Mesenchymal stem cell (in vitro differentiated cells and primary cell): ENCODE results near the gene RAB3B.

Experiments
- DNase-seq: peaks from one replicate; pipeline ENCODE4 v3.0.0-alpha.2; 2013
- H2AFZ ChIP-seq: one replicate; pipeline ENCODE4 v1.6.1; 2013; ENCODE audit warnings: low read depth, mild to moderate bottlenecking, control low read depth, inconsistent platforms, low read length, moderate library complexity
- H2AK5ac ChIP-seq: 2 replicates; pipeline ENCODE4 v1.6.1; 2013; ENCODE audit warnings: low read length, moderate library complexity, mild to moderate bottlenecking, inconsistent platforms; ENCODE audit not compliant: severe bottlenecking
- H2BK120ac ChIP-seq: one replicate; pipeline ENCODE4 v1.6.1; 2013; ENCODE audit warnings: low read depth, mild to moderate bottlenecking, inconsistent platforms, low read length, moderate library complexity
- H2BK12ac ChIP-seq, 2 experiments: one replicate each; pipeline ENCODE4 v1.6.1; 2013; ENCODE audit warnings: inconsistent platforms in 2 of 2, low read length in 2 of 2, mild to moderate bottlenecking in 2 of 2, moderate library complexity in 2 of 2, control low read depth in 1 of 2
- H2BK15ac ChIP-seq: one replicate; pipeline ENCODE4 v1.6.1; 2013; ENCODE audit warnings: mild to moderate bottlenecking, low read depth, inconsistent platforms; ENCODE audit not compliant: poor library complexity, severe bottlenecking
- H2BK5ac ChIP-seq: 2 replicates; pipeline ENCODE4 v1.6.1; 2013; ENCODE audit warnings: low read depth, mild to moderate bottlenecking, low read length, control low read depth, inconsistent platforms; ENCODE audit not compliant: poor library complexity, severe bottlenecking
- H3K14ac ChIP-seq, 2 experiments: one replicate each; pipeline ENCODE4 v1.6.1; 2013; ENCODE audit warnings: inconsistent platforms in 2 of 2, low read length in 2 of 2, control low read depth in 1 of 2, mild to moderate bottlenecking in 1 of 2, moderate library complexity in 1 of 2
- H3K18ac ChIP-seq, 2 experiments: one replicate each; pipeline ENCODE4 v1.6.1; 2013; ENCODE audit warnings: inconsistent platforms in 2 of 2, low read length in 2 of 2, control low read depth in 1 of 2, low read depth in 1 of 2, mild to moderate bottlenecking in 1 of 2
- H3K23ac ChIP-seq, 2 experiments: one replicate each; pipeline ENCODE4 v1.6.1; 2013; ENCODE audit warnings: inconsistent platforms in 2 of 2, low read length in 2 of 2, mild to moderate bottlenecking in 2 of 2, moderate library complexity in 2 of 2, control low read depth in 1 of 2
- H3K27ac ChIP-seq: 2 replicates; pipeline ENCODE4 v1.5.1; 2013; ENCODE audit warnings: mild to moderate bottlenecking, moderate library complexity, low read length, control low read depth, inconsistent platforms; ENCODE audit not compliant: poor library complexity, severe bottlenecking
- H3K27me3 ChIP-seq, 2 experiments: 2 replicates each; pipeline versions ENCODE4 v1.6.1 to v1.7.0; 2013; ENCODE audit warnings: low read length in 2 of 2, mild to moderate bottlenecking in 2 of 2, moderate library complexity in 2 of 2, control low read depth in 1 of 2, inconsistent platforms in 1 of 2; ENCODE audit not compliant: control insufficient read depth in 1 of 2, insufficient read depth in 1 of 2
- H3K36me3 ChIP-seq, 2 experiments: 2 replicates each; pipeline versions ENCODE4 v1.6.1 to v1.7.0; 2013; ENCODE audit warnings: low read length in 2 of 2, control low read depth in 1 of 2, inconsistent platforms in 1 of 2, low read depth in 1 of 2, mild to moderate bottlenecking in 1 of 2; ENCODE audit not compliant: insufficient read depth in 2 of 2, control insufficient read depth in 1 of 2
- H3K4ac ChIP-seq, 2 experiments: one replicate each; pipeline ENCODE4 v1.6.1; 2013; ENCODE audit warnings: inconsistent platforms in 2 of 2, low read length in 2 of 2, mild to moderate bottlenecking in 2 of 2, moderate library complexity in 2 of 2, control low read depth in 1 of 2, low read depth in 1 of 2
- H3K4me1 ChIP-seq: 2 replicates; pipeline ENCODE4 v1.6.1; 2013; ENCODE audit warnings: low read depth, low read length, control low read depth; ENCODE audit not compliant: control insufficient read depth, insufficient read depth
- H3K4me2 ChIP-seq: 2 replicates; pipeline ENCODE4 v1.6.1; 2013; ENCODE audit warnings: low read length, mild to moderate bottlenecking, inconsistent platforms; ENCODE audit not compliant: poor library complexity, severe bottlenecking
- H3K4me3 ChIP-seq, 2 experiments: 2 replicates each; pipeline versions ENCODE4 v1.5.1 to v1.7.0; 2013; ENCODE audit warnings: low read length in 2 of 2, mild to moderate bottlenecking in 2 of 2, control low read depth in 1 of 2, low read depth in 1 of 2; ENCODE audit not compliant: insufficient read depth in 1 of 2
- H3K79me1 ChIP-seq: replicated peaks from 2 replicates; pipeline ENCODE4 v1.6.1; 2013; ENCODE audit warnings: mild to moderate bottlenecking, control low read depth, low read length, inconsistent platforms; ENCODE audit not compliant: poor library complexity, severe bottlenecking
- H3K9ac ChIP-seq: 2 replicates; pipeline ENCODE4 v1.7.0; 2013; ENCODE audit warnings: mild to moderate bottlenecking, low read length, moderate library complexity
- H3K9me3 ChIP-seq: 2 replicates; pipeline ENCODE4 v1.7.0; 2013; ENCODE audit warnings: mild to moderate bottlenecking, low read length; ENCODE audit not compliant: control insufficient read depth
- H4K8ac ChIP-seq: one replicate; pipeline ENCODE4 v1.6.1; 2013; ENCODE audit warnings: inconsistent platforms, mild to moderate bottlenecking, low read length, moderate library complexity
- H4K91ac ChIP-seq: one replicate; pipeline ENCODE4 v1.6.1; 2013; ENCODE audit warnings: mild to moderate bottlenecking, low read length, inconsistent platforms
- WGBS: methylation state at CpG from one replicate; pipeline ENCODE4 v1.1.7; 2013; ENCODE audit warnings: mixed read lengths; 5-methylcytosine and 5-hydroxymethylcytosine counted together

RAB3B gene

DNA sequence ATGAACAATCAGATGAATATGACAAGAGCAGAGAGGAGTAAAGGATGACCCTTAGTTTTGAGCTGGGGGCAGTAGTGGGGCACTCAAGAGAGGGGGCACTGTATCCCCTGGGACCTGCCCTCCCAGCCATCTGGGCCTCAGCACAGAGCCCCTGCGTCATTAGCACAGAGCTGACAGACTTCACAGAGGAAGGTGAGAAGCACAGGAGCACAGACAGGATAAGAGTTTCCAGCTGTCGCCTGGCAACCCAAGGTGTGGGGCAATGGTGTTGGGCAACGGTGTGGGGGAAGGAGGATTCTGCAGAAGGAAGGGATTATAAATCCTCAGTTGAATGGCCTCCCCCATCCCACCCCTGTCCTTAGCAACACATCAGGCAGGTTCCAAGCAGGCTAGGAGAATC lies 30.2 kb downstream of the RAB3B start:
- Histone ChIP-seq H3K4me1 (peaks cover 8% of the 10 kb centered on the region), H3K79me1 (peaks cover 30% of the 10 kb centered on the region), H3K4me2 (no peak overlapping the region), H2BK12ac (no peak overlapping the region), H3K36me3 (peaks cover 0 to 21% of the 10 kb centered on the region in 2 experiments), H2AFZ (no peak overlapping the region), H3K4me3 (no peak overlapping the region), H3K9ac (no peak overlapping the region), H2BK120ac (no peak overlapping the region), H3K4ac (no peak overlapping the region), H3K27ac (no peak overlapping the region), H3K27me3 (no peaks in the 10 kb centered on the region), H2BK15ac (no peak overlapping the region), H4K91ac (no peak overlapping the region), H3K9me3 (no peaks in the 10 kb centered on the region), H3K18ac (no peak overlapping the region), H3K14ac (no peak overlapping the region), H4K8ac (no peak overlapping the region), H3K23ac (no peak overlapping the region), H2BK5ac (no peak overlapping the region), H2AK5ac (no peak overlapping the region)
- DNase-seq = no peak
- WGBS = 25% methylated on average over 2 of the region's 3 CpGs

DNA sequence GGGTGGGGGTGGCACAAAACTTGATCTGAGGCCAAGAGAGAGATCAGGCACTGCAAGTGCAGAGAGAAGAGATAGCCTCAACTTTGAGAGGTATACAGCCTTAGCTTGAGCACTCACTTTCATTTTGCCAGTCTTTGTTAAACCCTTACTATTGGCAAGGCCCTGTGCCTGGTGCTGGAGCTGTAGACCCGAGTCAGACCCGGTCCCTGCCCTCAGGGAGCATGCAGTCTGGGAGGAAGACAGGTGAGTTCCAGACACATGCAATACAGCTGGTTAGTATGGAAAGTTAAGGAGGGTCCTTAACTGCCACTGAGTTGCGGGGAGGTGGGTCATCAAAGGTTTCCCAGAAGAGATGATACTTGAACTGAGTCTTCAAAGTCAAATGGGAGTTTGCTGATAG lies 31.7 kb downstream of the RAB3B start:
- Histone ChIP-seq H3K9me3 (no peaks in the 10 kb centered on the region), H2AK5ac (no peak overlapping the region), H3K4ac (no peak overlapping the region), H3K4me2 (no peak overlapping the region), H2BK120ac (no peak overlapping the region), H4K91ac (no peak overlapping the region), H3K4me3 (no peak overlapping the region), H3K9ac (no peak overlapping the region), H3K27me3 (no peaks in the 10 kb centered on the region), H2BK15ac (no peak overlapping the region), H3K36me3 (peaks cover 0 to 27% of the 10 kb centered on the region in 2 experiments), H4K8ac (no peak overlapping the region), H3K4me1 (peaks cover 8% of the 10 kb centered on the region), H2BK12ac (no peak overlapping the region), H3K23ac (no peak overlapping the region), H3K14ac (no peak overlapping the region), H2BK5ac (no peak overlapping the region), H3K79me1 (peaks cover 31% of the 10 kb centered on the region), H3K18ac (peak overlapping the region in 1 of 2 experiments; percentile 29), H2AFZ (no peak overlapping the region), H3K27ac (no peak overlapping the region)
- 96% methylated on average over 3 of the region's 3 CpGs for WGBS
- DNase-seq = no peak

DNA sequence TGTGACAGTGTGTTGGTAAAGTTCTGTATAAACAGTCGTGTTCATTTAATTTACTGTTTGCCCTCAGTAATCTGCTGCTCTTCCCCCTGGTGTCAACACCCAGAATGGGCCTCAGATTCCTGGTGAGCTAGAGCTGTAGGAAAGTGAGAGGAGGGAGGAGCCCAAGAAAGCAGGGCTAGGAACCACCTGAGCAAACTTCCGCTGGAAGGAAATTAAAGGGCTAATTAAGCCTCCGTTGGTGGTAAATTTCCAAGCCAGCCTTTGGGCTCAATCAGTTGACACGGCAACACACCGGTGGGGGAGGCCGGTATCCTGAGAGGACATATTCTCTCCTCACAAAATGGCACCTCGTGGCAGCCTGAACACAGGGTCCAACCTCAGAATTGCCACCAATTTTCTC lies 32.9 kb downstream of the RAB3B start:
- Histone ChIP-seq H4K91ac (no peak overlapping the region), H3K23ac (no peak overlapping the region), H2BK15ac (no peak overlapping the region), H3K4ac (no peak overlapping the region), H2BK12ac (no peak overlapping the region), H4K8ac (no peak overlapping the region), H3K27me3 (no peaks in the 10 kb centered on the region), H2AFZ (no peak overlapping the region), H3K27ac (no peak overlapping the region), H3K9me3 (no peaks in the 10 kb centered on the region), H2BK5ac (no peak overlapping the region), H3K4me3 (no peak overlapping the region), H3K14ac (no peak overlapping the region), H3K4me2 (no peak overlapping the region), H2BK120ac (no peak overlapping the region), H3K9ac (no peak overlapping the region), H2AK5ac (no peak overlapping the region), H3K36me3 (peaks cover 0 to 30% of the 10 kb centered on the region in 2 experiments), H3K79me1 (peaks cover 29% of the 10 kb centered on the region), H3K18ac (no peak overlapping the region), H3K4me1 (peaks cover 9% of the 10 kb centered on the region)
- no peak for DNase-seq
- WGBS = 32% methylated on average over 7 of the region's 7 CpGs

DNA sequence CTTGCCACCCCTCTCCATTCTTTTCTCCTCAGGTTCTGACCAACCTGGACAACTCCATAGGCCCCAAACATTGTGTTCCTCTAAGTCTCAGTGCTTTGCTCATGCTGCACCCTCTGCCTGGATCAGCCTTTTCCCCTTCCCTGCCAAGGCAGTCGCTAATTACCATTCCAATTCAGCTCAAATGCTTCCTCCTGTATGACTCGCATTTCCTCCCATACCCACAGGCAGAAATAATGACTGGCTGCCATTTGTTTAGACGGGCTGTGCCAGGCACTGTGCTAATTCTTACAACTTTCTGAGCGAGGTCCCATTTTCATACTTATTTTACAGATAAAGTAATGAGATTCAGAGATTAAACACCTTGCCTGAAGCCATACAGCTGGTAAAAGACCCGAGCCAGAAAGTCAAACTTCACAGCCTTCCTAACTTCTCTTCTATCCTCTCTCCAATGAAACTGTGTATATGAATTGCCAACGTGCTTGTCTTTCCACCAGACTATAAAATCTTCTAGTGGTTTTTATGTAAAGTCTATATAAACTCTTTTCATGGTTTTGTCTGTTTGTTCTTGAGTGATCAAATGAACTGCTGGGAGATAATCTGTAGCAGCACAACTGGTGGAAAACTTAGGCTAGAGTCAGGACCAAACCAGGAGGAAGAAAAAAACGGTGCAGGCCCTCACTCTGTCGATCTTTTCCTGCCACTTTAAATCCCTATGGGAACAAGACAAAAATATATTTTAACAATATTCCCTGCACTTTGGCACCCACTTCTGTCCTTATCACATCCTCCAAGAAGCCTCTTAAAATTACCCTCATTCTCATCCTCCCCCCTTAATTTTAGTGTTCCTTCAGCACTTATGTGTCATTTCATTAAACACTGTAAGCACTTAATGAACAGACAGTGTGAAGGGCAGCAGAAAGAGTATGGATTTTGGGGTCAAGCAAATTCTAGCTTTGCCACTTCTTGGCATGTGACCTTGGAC lies 33.7 kb downstream of the RAB3B start:
- Histone ChIP-seq H3K9ac (no peak overlapping the region), H3K27ac (no peak overlapping the region), H3K23ac (no peak overlapping the region), H3K79me1 (peaks cover 28% of the 10 kb centered on the region), H3K4me3 (no peak overlapping the region), H2BK15ac (no peak overlapping the region), H2BK120ac (no peak overlapping the region), H3K27me3 (no peaks in the 10 kb centered on the region), H2BK12ac (no peak overlapping the region), H3K4me2 (no peak overlapping the region), H3K36me3 (peaks cover 0 to 27% of the 10 kb centered on the region in 2 experiments), H3K18ac (no peak overlapping the region), H2AK5ac (peak overlapping the region; percentile 33), H3K4ac (no peak overlapping the region), H4K8ac (no peak overlapping the region), H2BK5ac (no peak overlapping the region), H4K91ac (no peak overlapping the region), H3K14ac (no peak overlapping the region), H3K9me3 (no peaks in the 10 kb centered on the region), H2AFZ (no peak overlapping the region), H3K4me1 (peaks cover 9% of the 10 kb centered on the region)
- no peak for DNase-seq
- WGBS = 42% methylated on average over 7 of the region's 8 CpGs
